Lower lobe of right lung (tissue), 2 donors: ENCODE data around the gene BAG2. TPM values are rescaled to one million over a fixed set of nuclear protein-coding genes. Genes with fewer than 3 reads are reported as not detected.

ENCODE experiments used
- ATAC-seq, 2 donors: fragments of 200-7000 bp; cut with Tn5 transposase; one replicate each; pipeline ENCODE4 v1.9.1; 2020 to 2022; ENCODE audit warnings: mild to moderate bottlenecking in 2 of 2, moderate library complexity in 2 of 2
- DNase-seq: peaks from one replicate; pipeline ENCODE4 v3.0.0-alpha.2; 2020
- H3K27ac ChIP-seq: fragments of 200-600 bp; one replicate; pipeline ENCODE4 v1.8.0; 2022
- H3K27me3 ChIP-seq: fragments of 200-600 bp; one replicate; pipeline ENCODE4 v1.8.0; 2022; ENCODE audit warnings: low read depth
- H3K36me3 ChIP-seq: fragments of 200-600 bp; one replicate; pipeline ENCODE4 v1.8.0; 2022; ENCODE audit warnings: mild to moderate bottlenecking
- H3K4me1 ChIP-seq: fragments of 200-600 bp; one replicate; pipeline ENCODE4 v1.8.0; 2022
- H3K4me3 ChIP-seq: fragments of 200-600 bp; one replicate; pipeline ENCODE4 v1.8.0; 2022; ENCODE audit warnings: mild to moderate bottlenecking
- H3K9me3 ChIP-seq: fragments of 200-600 bp; one replicate; pipeline ENCODE4 v1.8.0; 2022
- CTCF ChIP-seq: fragments of 200-600 bp; IDR thresholded peaks from one replicate; pipeline ENCODE4 v1.8.0; 2022; ENCODE audit warnings: antibody characterized with exemption, mild to moderate bottlenecking
- intact Hi-C: fragments of 100-400 bp; cut with DNase I; formaldehyde crosslinking; loops from one replicate; pipeline ENCODE4 v1.11.0; 2022
- total RNA-seq: library from RNA; stranded (reverse); fragmentation: NEBNext Ultra II Directional; extraction: Animal tissue kit (Norgen Biotek cat#: 25700); gene quantifications from one replicate; pipeline ENCODE4 v1.2.1, GENCODE V29; 2021
- donor health status: DM: no; HTN: yes; CAD: no; lungs with severe emphysema.

Gene BAG2
- total RNA-seq, 1 donor from 2014 or later: 5.1 TPM

- TF ChIP-seq CTCF: no peak
- no peak overlapping the region for H3K27ac ChIP-seq
- intact Hi-C loops: no loop called here
- H3K4me3 ChIP-seq: no peak overlapping the region
- DNase-seq: no peak
- no peak for ATAC-seq
- H3K27me3 ChIP-seq: no peaks in the 10 kb centered on the region
- peaks cover 60% of the 10 kb centered on the region for H3K36me3 ChIP-seq
- H3K9me3 ChIP-seq: no peaks in the 10 kb centered on the region
- no peaks in the 10 kb centered on the region for H3K4me1 ChIP-seq
These were observed 36.2 kb upstream of the BAG2 start for GRCh38 chr6:57135885-57136284.

- H3K27me3 ChIP-seq: no peaks in the 10 kb centered on the region
- no peaks in the 10 kb centered on the region for H3K4me1 ChIP-seq
- intact Hi-C loops: no loop called here
- ATAC-seq: no peak
- no peak for DNase-seq
- H3K27ac ChIP-seq: no peak overlapping the region
- H3K4me3 ChIP-seq: no peak overlapping the region
- H3K36me3 ChIP-seq: peaks cover 65% of the 10 kb centered on the region
- no peaks in the 10 kb centered on the region for H3K9me3 ChIP-seq
- TF ChIP-seq CTCF: no peak
These were observed 34.8 kb upstream of the BAG2 start for GRCh38 chr6:57137350-57137749.

- TF ChIP-seq CTCF: no peak
- Histone ChIP-seq H3K4me3 (no peak overlapping the region), H3K27me3 (no peaks in the 10 kb centered on the region), H3K9me3 (no peaks in the 10 kb centered on the region), H3K36me3 (peaks cover 65% of the 10 kb centered on the region), H3K4me1 (no peaks in the 10 kb centered on the region), H3K27ac (no peak overlapping the region)
- intact Hi-C loops: no loop called here
- no peak for ATAC-seq
- DNase-seq: no peak
These were observed 34.1 kb upstream of the BAG2 start for GRCh38 chr6:57138026-57138425.

- Histone ChIP-seq H3K27ac (no peak overlapping the region), H3K4me1 (no peaks in the 10 kb centered on the region), H3K4me3 (no peak overlapping the region), H3K9me3 (no peaks in the 10 kb centered on the region), H3K27me3 (no peaks in the 10 kb centered on the region), H3K36me3 (peaks cover 39% of the 10 kb centered on the region)
- DNase-seq (no peak), ATAC-seq (no peak)
- intact Hi-C loops: no loop called here
- no peak for TF ChIP-seq CTCF
These were observed 30.5 kb upstream of the BAG2 start for GRCh38 chr6:57141451-57142177.

- no peaks in the 10 kb centered on the region for H3K9me3 ChIP-seq
- DNase-seq (no peak), ATAC-seq (no peak)
- H3K27me3 ChIP-seq: no peaks in the 10 kb centered on the region
- H3K36me3 ChIP-seq: peaks cover 39% of the 10 kb centered on the region
- H3K4me1 ChIP-seq: no peaks in the 10 kb centered on the region
- intact Hi-C loops: no loop called here
- no peak overlapping the region for H3K27ac ChIP-seq
- no peak overlapping the region for H3K4me3 ChIP-seq
- TF ChIP-seq CTCF: no peak
These were observed 30.0 kb upstream of the BAG2 start for GRCh38 chr6:57142178-57142525.
